NCI-H1694 treated with DMSO at 0.1 percent for 48 hours (cell line): Measurements from ENCODE around the gene AFF3.
"Not testable (repeated sequence)": the region's sequence is repeated elsewhere in the genome, so short reads cannot be mapped to it uniquely, and the experiment has no call there.

Experiments used
- DNase-seq: peaks from one replicate; lab custom pipeline; 2025; lab: John Stamatoyannopoulos, UW

The AFF3 gene

GRCh38 chr2:99787769-99788382 lies 354.5 kb downstream of the AFF3 start:
- no peak for DNase-seq

GRCh38 chr2:99786636-99787390 lies 355.6 kb downstream of the AFF3 start:
- peak; percentile 61 for DNase-seq

GRCh38 chr2:99784946-99785345 lies 357.4 kb downstream of the AFF3 start:
- DNase-seq = no peak

- DNase-seq = no peak
These were observed 358.1 kb downstream of the AFF3 start for GRCh38 chr2:99784282-99784681.

- DNase-seq = no peak
These were observed 362.1 kb downstream of the AFF3 start for GRCh38 chr2:99780276-99780675.

GRCh38 chr2:99779276-99779675 lies 363.1 kb downstream of the AFF3 start:
- no peak for DNase-seq

GRCh38 chr2:99777656-99778290 lies 364.6 kb downstream of the AFF3 start:
- no peak for DNase-seq

GRCh38 chr2:99776906-99777646 lies 365.3 kb downstream of the AFF3 start:
- DNase-seq = no peak

- DNase-seq = no peak
These were observed 366.0 kb downstream of the AFF3 start for GRCh38 chr2:99776206-99776905.

GRCh38 chr2:99775585-99775984 lies 366.8 kb downstream of the AFF3 start:
- no peak for DNase-seq

GRCh38 chr2:99773642-99774041 lies 368.7 kb downstream of the AFF3 start:
- DNase-seq = not testable (repeated sequence)

- DNase-seq = no peak
These were observed 369.6 kb downstream of the AFF3 start for GRCh38 chr2:99772591-99773331.

- no peak for DNase-seq
These were observed 370.6 kb downstream of the AFF3 start for GRCh38 chr2:99771681-99772333.

GRCh38 chr2:99770876-99771275 lies 371.5 kb downstream of the AFF3 start:
- DNase-seq = no peak

- DNase-seq = no peak
These were observed 376.6 kb downstream of the AFF3 start for GRCh38 chr2:99765731-99766318.

GRCh38 chr2:99763764-99764163 lies 378.6 kb downstream of the AFF3 start:
- DNase-seq = no peak

- no peak for DNase-seq
These were observed 379.7 kb downstream of the AFF3 start for GRCh38 chr2:99762714-99763113.

GRCh38 chr2:99757611-99758114 lies 384.7 kb downstream of the AFF3 start:
- DNase-seq = no peak

- DNase-seq = no peak
These were observed 386.3 kb downstream of the AFF3 start for GRCh38 chr2:99756059-99756458.

GRCh38 chr2:99754210-99754609 lies 388.2 kb downstream of the AFF3 start:
- DNase-seq = no peak
